Suprapubic skin (tissue), 3 donors: ENCODE data around the gene LPP.

ENCODE experiments used
- CTCF ChIP-seq, 2 donors: fragments of 200-600 bp in 1 of 2; fragments of 450-650 bp in 1 of 2; sonication (generic) in 1 of 2; IDR thresholded peaks; one replicate each; pipeline ENCODE4 v1.5.1; 2016 to 2019; ENCODE audit warnings: antibody characterized with exemption in 2 of 2, mild to moderate bottlenecking in 1 of 2, moderate library complexity in 1 of 2
- EP300 ChIP-seq: sonication (generic); formaldehyde crosslinking; IDR thresholded peaks from one replicate; pipeline ENCODE4 v1.6.1; 2017; ENCODE audit warnings: antibody characterized with exemption

GRCh38 chr3:188881954-188882641, 728.1 kb downstream of the LPP start:
- TF ChIP-seq CTCF (IDR thresholded peaks at IDR 0.05) (no peak), EP300 (no peak)
